CD4-positive, alpha-beta memory T cell (primary cell): ENCODE data around the gene SCCPDH. TPM values are rescaled to one million over a fixed set of nuclear protein-coding genes. Genes with fewer than 3 reads are reported as not detected.
"Not testable (repeated sequence)": the region's sequence is repeated elsewhere in the genome, so short reads cannot be mapped to it uniquely, and the experiment has no call there.

Source experiments
- CTCF ChIA-PET: fragments of 350-600 bp; sonication (Branson Sonifier 250); formaldehyde crosslinking; loops from one replicate; lab custom pipeline; 2021; ENCODE audit warnings: inconsistent platforms; ENCODE audit not compliant: partially characterized antibody; lab: Charles Lee
- POLR2A ChIA-PET: fragments of 350-600 bp; sonication (Branson Sonifier 250); formaldehyde crosslinking; loops from one replicate; lab custom pipeline; 2021; ENCODE audit not compliant: partially characterized antibody; lab: Charles Lee
- DNase-seq, 5 donors: peaks; one replicate each; pipeline versions ENCODE4 v3.0.0 to v3.0.0-alpha.2; 2020 to 2022; ENCODE audit warnings: mixed read lengths in 1 of 5
- H3K27ac ChIP-seq: one replicate; pipeline ENCODE4 v1.7.0; 2013; ENCODE audit warnings: low read depth, low read length
- H3K27me3 ChIP-seq: 2 replicates; pipeline ENCODE4 v1.7.0; 2013; ENCODE audit warnings: mild to moderate bottlenecking, low read length, moderate library complexity; ENCODE audit not compliant: insufficient read depth
- H3K36me3 ChIP-seq: 2 replicates; pipeline ENCODE4 v1.7.0; 2013; ENCODE audit warnings: mild to moderate bottlenecking, low read length, moderate library complexity; ENCODE audit not compliant: insufficient read depth
- H3K4me1 ChIP-seq: 2 replicates; pipeline ENCODE4 v1.7.0; 2013; ENCODE audit warnings: mild to moderate bottlenecking, low read length, moderate library complexity; ENCODE audit not compliant: insufficient read depth
- H3K4me3 ChIP-seq, 2 donors: one replicate each; pipeline ENCODE4 v1.7.0; 2013; ENCODE audit warnings: low read length in 2 of 2, mild to moderate bottlenecking in 1 of 2
- H3K9me3 ChIP-seq, 2 donors: one replicate each; pipeline ENCODE4 v1.7.0; 2013; ENCODE audit warnings: low read length in 2 of 2, control low read depth in 1 of 2; ENCODE audit not compliant: control insufficient read depth in 1 of 2
- H3K27ac Mint-ChIP-seq, 7 donors: one replicate each; pipeline ENCODE4 v1.8.0; 2020 to 2021; ENCODE audit warnings: mixed read lengths in 7 of 7, mild to moderate bottlenecking in 6 of 7, inconsistent platforms in 3 of 7, moderate library complexity in 3 of 7
- H3K27me3 Mint-ChIP-seq, 2 donors: one replicate each; pipeline ENCODE4 v1.8.0; 2020 to 2021; ENCODE audit warnings: mixed read lengths in 2 of 2
- H3K36me3 Mint-ChIP-seq, 2 donors: one replicate each; pipeline ENCODE4 v1.8.0; 2020 to 2021; ENCODE audit warnings: mixed read lengths in 2 of 2, inconsistent platforms in 1 of 2, mild to moderate bottlenecking in 1 of 2
- H3K4me1 Mint-ChIP-seq, 4 donors: one replicate each; pipeline ENCODE4 v1.8.0; 2020 to 2021; ENCODE audit warnings: mixed read lengths in 4 of 4, mild to moderate bottlenecking in 1 of 4
- H3K4me3 Mint-ChIP-seq, 8 donors: one replicate each; pipeline ENCODE4 v1.8.0; 2020 to 2021; ENCODE audit warnings: mixed read lengths in 8 of 8, mild to moderate bottlenecking in 7 of 8, moderate library complexity in 6 of 8, inconsistent platforms in 3 of 8
- H3K9me3 Mint-ChIP-seq, 8 donors: one replicate each; pipeline ENCODE4 v1.8.0; 2020 to 2021; ENCODE audit warnings: mixed read lengths in 8 of 8, mild to moderate bottlenecking in 5 of 8, inconsistent platforms in 3 of 8, moderate library complexity in 1 of 8
- intact Hi-C: fragments of 100-400 bp; cut with micrococcal nuclease; formaldehyde crosslinking; loops from one replicate; pipeline ENCODE4 v1.15.1; 2023
- polyA plus RNA-seq, 2 donors: library from polyadenylated mRNA; unstranded; fragments of 300-500 nt; fragmentation: Illumina TruSeq; gene quantifications; one replicate each; pipeline ENCODE4 v1.2.3, GENCODE V29; 2021
- total RNA-seq, 2 experiments: library from RNA; stranded (reverse); gene quantifications; one replicate each; pipeline ENCODE4 v1.2.3, GENCODE V29; 2021

SCCPDH gene
- total and polyA plus RNA-seq, 4 experiments from 2014 or later = 2.4 to 4.8 (median 3.2) TPM

GRCh38 chr1:246728311-246728710 is 4.1 kb downstream of the SCCPDH start:
- Histone ChIP-seq H3K9me3 (no peaks in the 10 kb centered on the region), H3K36me3 (no peaks in the 10 kb centered on the region), H3K27me3 (no peaks in the 10 kb centered on the region), H3K4me1 (peaks cover 11% of the 10 kb centered on the region), H3K4me3 (no peak overlapping the region), H3K27ac (no peak overlapping the region)
- Mint-ChIP-seq H3K36me3 (peaks cover 23 to 35% of the 10 kb centered on the region in 2 donors), H3K4me1 (peaks cover 2 to 7% (median 5%) of the 10 kb centered on the region in 4 donors), H3K27me3 (peaks cover 2 to 10% of the 10 kb centered on the region in 2 donors), H3K9me3 (peaks cover 3 to 33% (median 20%) of the 10 kb centered on the region in 8 donors), H3K27ac (peak overlapping the region in 1 of 7 donors; percentile 82), H3K4me3 (peak overlapping the region in 1 of 8 donors; percentile 21)
- no peak for DNase-seq
- POLR2A ChIA-PET = no interaction called here
- intact Hi-C loops = no loop called here
- CTCF ChIA-PET = no interaction called here

GRCh38 chr1:246729040-246729439 is 4.8 kb downstream of the SCCPDH start:
- H3K36me3 ChIP-seq, DNase-seq, H3K9me3 ChIP-seq, POLR2A ChIA-PET, H3K4me1 ChIP-seq, intact Hi-C loops, H3K27ac Mint-ChIP-seq, H3K27me3 ChIP-seq, H3K4me3 ChIP-seq, H3K4me3 Mint-ChIP-seq, CTCF ChIA-PET, H3K4me1 Mint-ChIP-seq, H3K27ac ChIP-seq: not testable (repeated sequence)
- Mint-ChIP-seq H3K36me3 (peaks cover 26 to 40% of the 10 kb centered on the region in 2 donors), H3K27me3 (peaks cover 2 to 10% of the 10 kb centered on the region in 2 donors), H3K9me3 (peaks cover 3 to 33% (median 20%) of the 10 kb centered on the region in 8 donors)

GRCh38 chr1:246730839-246731238 is 6.6 kb downstream of the SCCPDH start:
- DNase-seq = no peak
- ChIA-PET CTCF (no interaction called here), POLR2A (no interaction called here)
- Mint-ChIP-seq H3K4me3 (no peak overlapping the region), H3K27ac (no peak overlapping the region), H3K9me3 (peaks cover 3 to 33% (median 20%) of the 10 kb centered on the region in 8 donors), H3K4me1 (no peaks in the 10 kb centered on the region), H3K27me3 (peaks cover 1 to 2% of the 10 kb centered on the region in 2 donors), H3K36me3 (peaks cover 27 to 44% of the 10 kb centered on the region in 2 donors)
- intact Hi-C loops = no loop called here
- Histone ChIP-seq H3K27ac (no peak overlapping the region), H3K4me1 (no peaks in the 10 kb centered on the region), H3K9me3 (no peaks in the 10 kb centered on the region), H3K4me3 (no peak overlapping the region), H3K36me3 (no peaks in the 10 kb centered on the region), H3K27me3 (no peaks in the 10 kb centered on the region)

GRCh38 chr1:246731873-246732272 is 7.7 kb downstream of the SCCPDH start:
- peaks cover 3 to 34% (median 20%) of the 10 kb centered on the region in 8 donors for H3K9me3 Mint-ChIP-seq
- H3K27me3 ChIP-seq, POLR2A ChIA-PET, H3K4me3 Mint-ChIP-seq, DNase-seq, intact Hi-C loops, H3K27ac Mint-ChIP-seq, H3K4me3 ChIP-seq, H3K4me1 Mint-ChIP-seq, H3K4me1 ChIP-seq, H3K27me3 Mint-ChIP-seq, CTCF ChIA-PET, H3K9me3 ChIP-seq, H3K27ac ChIP-seq, H3K36me3 ChIP-seq: not testable (repeated sequence)
- H3K36me3 Mint-ChIP-seq = peaks cover 30 to 44% of the 10 kb centered on the region in 2 donors

- DNase-seq = no peak
- Mint-ChIP-seq H3K9me3 (peaks cover 3 to 28% (median 13%) of the 10 kb centered on the region in 8 donors), H3K36me3 (peaks cover 24 to 34% of the 10 kb centered on the region in 2 donors), H3K4me1 (no peaks in the 10 kb centered on the region), H3K27ac (peak overlapping the region in 1 of 7 donors; percentile 61), H3K4me3 (no peak overlapping the region), H3K27me3 (no peaks in the 10 kb centered on the region)
- no peaks in the 10 kb centered on the region for H3K9me3 ChIP-seq
- H3K27ac ChIP-seq = no peak overlapping the region
- no peaks in the 10 kb centered on the region for H3K4me1 ChIP-seq
- no peak overlapping the region for H3K4me3 ChIP-seq
- no peaks in the 10 kb centered on the region for H3K36me3 ChIP-seq
- H3K27me3 ChIP-seq = no peaks in the 10 kb centered on the region
- CTCF ChIA-PET = no interaction called here
- intact Hi-C loops = no loop called here
- POLR2A ChIA-PET = no interaction called here
These were observed 9.5 kb downstream of the SCCPDH start for GRCh38 chr1:246733704-246734103.

GRCh38 chr1:246734866-246735265 is 10.7 kb downstream of the SCCPDH start:
- intact Hi-C loops = no loop called here
- Histone ChIP-seq H3K4me1 (no peaks in the 10 kb centered on the region), H3K4me3 (no peak overlapping the region), H3K27me3 (no peaks in the 10 kb centered on the region), H3K36me3 (no peaks in the 10 kb centered on the region), H3K27ac (no peak overlapping the region), H3K9me3 (no peaks in the 10 kb centered on the region)
- CTCF ChIA-PET = no interaction called here
- peaks cover 2 to 25% (median 14%) of the 10 kb centered on the region in 8 donors for H3K9me3 Mint-ChIP-seq
- H3K27ac Mint-ChIP-seq = no peak overlapping the region
- POLR2A ChIA-PET = no interaction called here
- H3K4me1 Mint-ChIP-seq = no peaks in the 10 kb centered on the region
- peaks cover 21 to 29% of the 10 kb centered on the region in 2 donors for H3K36me3 Mint-ChIP-seq
- no peak overlapping the region for H3K4me3 Mint-ChIP-seq
- DNase-seq = no peak
- no peaks in the 10 kb centered on the region for H3K27me3 Mint-ChIP-seq

GRCh38 chr1:246735735-246736134 is 11.5 kb downstream of the SCCPDH start:
- CTCF ChIA-PET = no interaction called here

More at GRCh38 chr1:246735735-246736134, 11.5 kb downstream of the SCCPDH start:
- H3K4me3 ChIP-seq = no peak overlapping the region
- no peak overlapping the region for H3K27ac ChIP-seq
- H3K27ac Mint-ChIP-seq = no peak overlapping the region
- intact Hi-C loops = no loop called here
- no peaks in the 10 kb centered on the region for H3K36me3 ChIP-seq
- no peaks in the 10 kb centered on the region for H3K9me3 ChIP-seq
- no peaks in the 10 kb centered on the region for H3K4me1 Mint-ChIP-seq
- peaks cover 0 to 20% (median 11%) of the 10 kb centered on the region in 8 donors for H3K9me3 Mint-ChIP-seq
- H3K27me3 Mint-ChIP-seq = no peaks in the 10 kb centered on the region
- POLR2A ChIA-PET = no interaction called here
- no peak for DNase-seq
- no peaks in the 10 kb centered on the region for H3K27me3 ChIP-seq
- H3K4me1 ChIP-seq = no peaks in the 10 kb centered on the region
- H3K36me3 Mint-ChIP-seq = peaks cover 17 to 24% of the 10 kb centered on the region in 2 donors
- H3K4me3 Mint-ChIP-seq = no peak overlapping the region
